ENCODE results near the gene YPEL3. TPM values are rescaled to one million over a fixed set of nuclear protein-coding genes. Genes with fewer than 3 reads are reported as not detected.

Gene YPEL3
- 9.9 and 25.8 TPM in 2 replicates for total RNA-seq

GRCh38 chr16:30096105-30096861 is at the start of gene YPEL3:
Gene YPEL3, minus strand, starts transcription at chr16:30096213. Its CDS starts 731 bp downstream, at chr16:30095482.

DNA sequence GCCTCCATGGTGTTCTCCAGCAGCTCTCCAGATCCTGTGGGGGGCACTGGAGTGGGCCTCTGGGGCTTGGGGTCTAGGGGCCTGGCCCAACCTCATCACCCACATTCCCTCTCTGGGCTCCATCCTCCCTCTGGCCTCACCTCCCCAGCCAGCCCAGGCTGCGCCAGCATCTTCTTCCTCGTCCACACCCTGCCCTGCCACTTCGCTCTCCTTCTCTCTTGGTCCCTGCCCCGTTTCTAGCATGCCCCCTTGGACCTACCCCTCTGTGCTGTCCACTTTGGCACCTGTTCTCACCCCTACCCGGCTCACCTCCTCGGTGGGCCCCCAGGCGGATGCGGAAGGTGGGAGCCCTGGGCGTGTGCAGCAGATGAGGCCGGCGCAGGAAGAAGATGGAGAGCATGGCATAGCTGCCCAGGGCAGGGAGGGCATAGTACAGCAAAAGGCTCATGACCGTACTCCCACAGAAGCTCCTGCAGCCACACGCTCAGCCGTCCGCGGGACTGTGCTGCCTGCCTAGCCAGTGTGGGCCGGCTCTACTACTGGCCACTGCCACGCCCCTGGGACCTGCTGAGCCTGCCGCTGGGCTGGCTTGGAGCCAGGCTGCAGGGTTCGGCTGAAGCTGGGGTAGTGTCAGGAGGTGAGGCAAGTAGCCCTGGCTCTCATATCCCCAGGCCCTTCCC is 17.2 kb upstream of the YPEL3 start, which contains the start of gene GDPD3:
Gene GDPD3, minus strand, starts transcription at position 507 of the 680 bp plus-strand sequence. Its CDS starts 59 bp downstream, at position 448.

GRCh38 chr16:30091474-30092372 is 4.3 kb downstream of the YPEL3 start, which contains the start of gene TBX6:
Gene TBX6, minus strand, starts transcription at chr16:30091924. Its CDS starts 731 bp downstream, at chr16:30091193.

DNA sequence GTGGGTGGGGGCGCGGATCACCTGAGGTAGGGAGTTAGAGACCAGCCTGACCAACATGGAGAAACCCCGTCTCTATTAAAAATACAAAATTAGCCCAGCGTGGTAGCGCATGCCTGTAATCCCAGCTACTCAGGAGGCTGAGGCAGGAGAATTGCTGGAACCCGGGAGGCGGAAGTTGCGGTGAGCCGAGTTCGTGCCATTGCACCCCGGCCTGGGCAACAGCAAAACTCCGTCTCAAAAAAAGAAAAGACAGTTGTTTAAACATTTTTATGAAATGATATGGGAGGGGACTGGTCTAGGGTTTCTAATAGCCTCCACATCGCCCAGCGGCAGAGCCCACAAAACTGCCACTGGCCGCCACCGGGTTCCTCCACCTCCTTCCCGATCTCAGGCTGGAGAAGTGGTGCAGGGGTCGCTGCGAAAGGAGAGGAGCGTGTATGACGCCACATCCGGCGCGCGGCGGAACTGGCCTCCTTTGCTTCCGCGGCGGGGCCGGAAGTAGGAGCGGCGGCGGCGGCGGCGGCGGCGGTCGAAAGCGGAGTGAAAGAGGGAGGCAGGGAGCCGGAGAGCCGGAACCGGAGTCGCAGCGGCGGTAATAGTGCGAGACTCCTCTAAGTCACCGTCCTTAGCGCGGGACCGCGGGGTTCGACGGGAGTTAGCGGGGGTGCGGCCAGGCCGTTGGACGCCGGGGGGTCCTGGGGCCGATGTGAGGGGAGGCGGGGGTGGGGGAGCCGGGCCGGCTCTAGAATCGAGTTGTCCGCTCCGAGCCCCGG is 20.3 kb downstream of the YPEL3 start, which contains the start of gene PPP4C:
Gene PPP4C, plus strand, starts transcription at position 492 of the 773 bp plus-strand sequence. CDS start 384 bp downstream, outside the sequence.

DNA sequence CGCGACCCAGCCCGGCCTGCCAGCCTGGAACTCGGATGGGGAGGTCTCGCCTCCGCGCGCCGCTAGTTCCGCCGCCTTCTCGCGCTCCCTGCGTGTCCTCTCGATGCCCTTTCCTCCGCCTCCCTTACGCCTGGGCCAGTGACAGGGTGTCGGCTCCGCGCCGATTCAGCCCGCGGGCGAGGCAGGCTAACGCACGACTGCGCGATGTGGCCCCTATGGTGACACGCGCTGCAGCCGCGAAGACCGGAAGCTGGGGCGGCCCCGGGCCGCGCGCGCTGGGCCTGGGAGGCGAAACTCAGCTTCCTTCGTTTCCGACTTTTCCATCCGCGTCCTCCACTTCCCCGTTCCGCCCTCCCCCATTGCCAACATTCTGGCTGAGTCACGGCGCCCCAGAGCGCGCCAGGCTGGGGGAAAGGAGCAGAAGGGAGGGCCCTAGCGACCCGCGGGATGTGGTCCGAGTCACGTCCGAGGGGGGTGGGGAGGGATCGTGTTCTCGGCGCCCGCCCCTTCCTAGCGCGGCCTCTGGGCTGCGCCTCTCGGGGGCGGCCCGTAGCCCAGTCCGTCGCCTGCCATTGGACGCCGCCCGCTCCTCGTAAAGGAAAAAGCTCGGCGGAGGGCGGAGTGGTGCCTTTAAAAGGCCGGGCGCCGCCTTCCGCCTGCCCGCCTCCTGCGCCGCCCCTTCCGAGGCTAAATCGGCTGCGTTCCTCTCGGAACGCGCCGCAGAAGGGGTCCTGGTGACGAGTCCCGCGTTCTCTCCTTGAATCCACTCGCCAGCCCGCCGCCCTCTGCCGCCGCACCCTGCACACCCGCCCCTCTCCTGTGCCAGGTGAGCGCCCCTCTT is 30.7 kb downstream of the YPEL3 start, which contains the start of gene ALDOA:
Gene ALDOA, plus strand, starts transcription at position 659 of the 841 bp plus-strand sequence. CDS start 1,138 bp downstream, outside the sequence.

Other genes with a start within 250 kb of the YPEL3 start
- gene CDIPT, start 233.0 kb downstream of the YPEL3 start, total RNA-seq: 69.4 and 169 TPM in 2 replicates
- gene SEZ6L2, start 196.7 kb downstream of the YPEL3 start, total RNA-seq: 4.1 and 21.5 TPM in 2 replicates
- gene ASPHD1, start 195.7 kb downstream of the YPEL3 start, total RNA-seq: 6.5 and 7.7 TPM in 2 replicates
- 9.9 and 12.5 TPM in 2 replicates for gene KCTD13, start 170.0 kb downstream of the YPEL3 start, total RNA-seq
- 76.5 and 105 TPM in 2 replicates for gene TMEM219, start 134.1 kb downstream of the YPEL3 start, total RNA-seq
- gene TAOK2, start 122.3 kb downstream of the YPEL3 start, total RNA-seq: 59.2 and 87.8 TPM in 2 replicates
- gene HIRIP3, start 100.6 kb downstream of the YPEL3 start, total RNA-seq: 5.8 and 11.8 TPM in 2 replicates
- 19.7 and 26.9 TPM in 2 replicates for gene INO80E, start 100.0 kb downstream of the YPEL3 start, total RNA-seq
- gene DOC2A, start 85.2 kb downstream of the YPEL3 start, total RNA-seq: 1.2 TPM in 1 of 2 replicates, not detected in the other
- not detected in 2 replicates for gene C16orf92, start 73.0 kb downstream of the YPEL3 start, total RNA-seq
- gene TLCD3B, start 64.9 kb downstream of the YPEL3 start, total RNA-seq: not detected in 2 replicates
- 770 and 1,149 TPM in 2 replicates for gene ALDOA, start 30.5 kb downstream of the YPEL3 start, total RNA-seq
- 201 and 205 TPM in 2 replicates for gene PPP4C, start 20.2 kb downstream of the YPEL3 start, total RNA-seq
- gene TBX6, start 4.3 kb downstream of the YPEL3 start, total RNA-seq: under 0.01 and 0.33 TPM in 2 replicates
- 1.6 and 2.6 TPM in 2 replicates for gene GDPD3, start 17.3 kb upstream of the YPEL3 start, total RNA-seq
- 40.4 and 108 TPM in 2 replicates for gene MAPK3, start 27.0 kb upstream of the YPEL3 start, total RNA-seq
- gene CORO1A, start 87.4 kb upstream of the YPEL3 start, total RNA-seq: 0.50 and 2.6 TPM in 2 replicates
- 14.9 and 139 TPM in 2 replicates for gene BOLA2B, start 97.5 kb upstream of the YPEL3 start, total RNA-seq
- gene SLX1A, start 97.7 kb upstream of the YPEL3 start, total RNA-seq: 35.9 and 55.4 TPM in 2 replicates
- 5.2 and 8.6 TPM in 2 replicates for gene SULT1A3, start 103.0 kb upstream of the YPEL3 start, total RNA-seq
- 0.15 and 2.0 TPM in 2 replicates for gene NPIPB13, start 152.3 kb upstream of the YPEL3 start, total RNA-seq